ENCODE measurements around the gene ADAMTS5.

Gene ADAMTS5

GRCh38 chr21:26946744-26947446, 20.0 kb downstream of the ADAMTS5 start:
- DNase-seq, result no peak

GRCh38 chr21:26945916-26946675, 20.8 kb downstream of the ADAMTS5 start:
- DNase-seq, result peak; percentile 74

GRCh38 chr21:26943921-26944320, 23.0 kb downstream of the ADAMTS5 start:
- no peak for DNase-seq

GRCh38 chr21:26941421-26941820, 25.5 kb downstream of the ADAMTS5 start:
- DNase-seq, result no peak

- no peak for DNase-seq
Observed at GRCh38 chr21:26939601-26940111, 27.2 kb downstream of the ADAMTS5 start.

- no peak for DNase-seq
Observed at GRCh38 chr21:26936641-26937040, 30.2 kb downstream of the ADAMTS5 start.

- DNase-seq, result peak; percentile 15
Observed at GRCh38 chr21:26935977-26936376, 30.9 kb downstream of the ADAMTS5 start.

GRCh38 chr21:26934383-26934782, 32.5 kb downstream of the ADAMTS5 start:
- no peak for DNase-seq

- no peak for DNase-seq
Observed at GRCh38 chr21:26933448-26933847, 33.4 kb downstream of the ADAMTS5 start.

- no peak for DNase-seq
Observed at GRCh38 chr21:26925636-26926035, 41.3 kb downstream of the ADAMTS5 start.

GRCh38 chr21:26925122-26925521, 41.8 kb downstream of the ADAMTS5 start:
- no peak for DNase-seq

- DNase-seq, result no peak
Observed at GRCh38 chr21:26923986-26924385, 42.9 kb downstream of the ADAMTS5 start.

- DNase-seq, result no peak
Observed at GRCh38 chr21:26920055-26920454, 46.8 kb downstream of the ADAMTS5 start.

GRCh38 chr21:26918323-26919079, 48.4 kb downstream of the ADAMTS5 start:
- no peak for DNase-seq

GRCh38 chr21:26916799-26917198, 50.1 kb downstream of the ADAMTS5 start:
- no peak for DNase-seq

GRCh38 chr21:26914557-26914956, 52.3 kb downstream of the ADAMTS5 start:
- DNase-seq, result no peak

GRCh38 chr21:26912466-26912865, 54.4 kb downstream of the ADAMTS5 start:
- no peak for DNase-seq

GRCh38 chr21:26909972-26910371, 56.9 kb downstream of the ADAMTS5 start:
- DNase-seq, result peak; percentile 5

- DNase-seq, result no peak
Observed at GRCh38 chr21:26900980-26901379, 65.9 kb downstream of the ADAMTS5 start.

GRCh38 chr21:26892151-26892550, 74.7 kb downstream of the ADAMTS5 start:
- no peak for DNase-seq

- DNase-seq, result no peak
Observed at GRCh38 chr21:26888931-26889330, 78.0 kb downstream of the ADAMTS5 start.

GRCh38 chr21:26888256-26888655, 78.6 kb downstream of the ADAMTS5 start:
- DNase-seq, result no peak

GRCh38 chr21:26887251-26887650, 79.6 kb downstream of the ADAMTS5 start:
- DNase-seq, result no peak

GRCh38 chr21:26884436-26884835, 82.5 kb downstream of the ADAMTS5 start:
- DNase-seq, result no peak

All from NCI-H82 (cell line).